Esophagus muscularis mucosa (tissue), 3 donors: Measurements from ENCODE around the gene KRT23.

Experiments used
- POLR2A ChIP-seq: fragments of 450-650 bp; IDR thresholded peaks from one replicate; pipeline ENCODE4 v1.6.1; 2017; ENCODE audit warnings: antibody characterized with exemption, moderate library complexity, mild to moderate bottlenecking, low read depth
- TF ChIP-seq, protein P1 (sequence below), 3 experiments: fragments of 200-600 bp in 2 of 3; fragments of 450-650 bp in 1 of 3; sonication (generic) in 2 of 3; IDR thresholded peaks; one replicate each; pipeline ENCODE4 v1.5.1; 2017 to 2019; ENCODE audit warnings: antibody characterized with exemption in 3 of 3, mild to moderate bottlenecking in 2 of 3, moderate library complexity in 1 of 3

DNA sequence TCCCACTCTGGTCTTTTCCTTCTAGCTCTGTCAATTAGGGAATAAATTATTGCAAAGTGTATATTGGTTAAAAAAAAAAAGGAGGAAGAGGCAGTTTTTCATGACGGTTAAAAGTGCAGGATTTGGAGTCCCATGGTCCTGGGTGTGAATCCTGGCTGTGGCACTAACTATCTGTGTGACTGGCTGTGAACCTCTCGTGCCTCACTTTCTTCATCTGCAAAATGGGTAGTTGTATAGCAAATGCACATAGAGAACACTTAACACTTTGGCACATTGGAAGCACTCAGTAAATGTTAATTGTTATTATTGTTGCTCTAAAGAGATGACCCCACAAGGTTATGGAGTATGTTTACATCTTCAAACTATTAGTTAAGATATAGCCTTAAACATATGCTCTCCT is 10.5 kb upstream of the KRT23 start:
- TF ChIP-seq, protein P1, sequence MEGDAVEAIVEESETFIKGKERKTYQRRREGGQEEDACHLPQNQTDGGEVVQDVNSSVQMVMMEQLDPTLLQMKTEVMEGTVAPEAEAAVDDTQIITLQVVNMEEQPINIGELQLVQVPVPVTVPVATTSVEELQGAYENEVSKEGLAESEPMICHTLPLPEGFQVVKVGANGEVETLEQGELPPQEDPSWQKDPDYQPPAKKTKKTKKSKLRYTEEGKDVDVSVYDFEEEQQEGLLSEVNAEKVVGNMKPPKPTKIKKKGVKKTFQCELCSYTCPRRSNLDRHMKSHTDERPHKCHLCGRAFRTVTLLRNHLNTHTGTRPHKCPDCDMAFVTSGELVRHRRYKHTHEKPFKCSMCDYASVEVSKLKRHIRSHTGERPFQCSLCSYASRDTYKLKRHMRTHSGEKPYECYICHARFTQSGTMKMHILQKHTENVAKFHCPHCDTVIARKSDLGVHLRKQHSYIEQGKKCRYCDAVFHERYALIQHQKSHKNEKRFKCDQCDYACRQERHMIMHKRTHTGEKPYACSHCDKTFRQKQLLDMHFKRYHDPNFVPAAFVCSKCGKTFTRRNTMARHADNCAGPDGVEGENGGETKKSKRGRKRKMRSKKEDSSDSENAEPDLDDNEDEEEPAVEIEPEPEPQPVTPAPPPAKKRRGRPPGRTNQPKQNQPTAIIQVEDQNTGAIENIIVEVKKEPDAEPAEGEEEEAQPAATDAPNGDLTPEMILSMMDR (IDR thresholded peaks at IDR 0.05) = no peak
- no peak for TF ChIP-seq POLR2A
